ENCODE results near the gene PLD1.

The PLD1 gene

DNA sequence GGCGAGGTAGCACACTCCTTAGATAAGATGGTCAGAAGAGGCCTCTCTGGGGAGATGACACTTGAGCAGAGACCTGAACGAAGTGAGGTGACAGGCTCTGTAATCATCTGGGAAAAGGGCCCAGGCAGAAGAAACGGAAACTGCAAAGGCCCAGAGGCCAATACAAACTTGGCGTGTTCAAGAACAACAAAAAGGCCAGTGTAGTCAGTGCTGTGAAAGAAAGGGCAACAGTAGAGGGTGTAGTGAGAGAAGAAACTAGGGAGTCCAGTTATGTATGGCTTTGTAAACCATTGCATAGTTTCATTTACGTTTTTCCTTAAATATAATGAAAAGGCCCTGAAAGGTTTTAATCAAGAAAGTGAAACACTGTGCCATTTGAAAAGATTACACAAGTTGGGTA lies 31.8 kb downstream of the PLD1 start:
- Histone ChIP-seq H4K5ac (ENCODE audit: low read length) (no peak overlapping the region), H3K27ac (ENCODE audit: low read depth, low read length) (no peak overlapping the region), H2BK15ac (replicated peaks; ENCODE audit: low read depth) (no peak overlapping the region), H3K18ac (ENCODE audit: low read length) (no peak overlapping the region), H3K36me3 (ENCODE audit: control insufficient read depth, insufficient read depth, low read length) (no peaks in the 10 kb centered on the region), H3K9ac (ENCODE audit: low read length) (no peak overlapping the region), H2BK120ac (ENCODE audit: low read depth, low read length) (no peak overlapping the region), H4K8ac (ENCODE audit: low read depth, low read length) (no peak overlapping the region), H2AK5ac (ENCODE audit: low read length) (no peak overlapping the region), H3K4ac (ENCODE audit: low read depth, low read length) (no peak overlapping the region), H3K27me3 (ENCODE audit: insufficient read depth, low read length, poor library complexity) (no peaks in the 10 kb centered on the region), H3K79me1 (ENCODE audit: low read length) (no peaks in the 10 kb centered on the region), H3K4me3 (ENCODE audit: low read length) (no peak overlapping the region), H3K4me1 (ENCODE audit: control insufficient read depth, low read depth, low read length) (no peaks in the 10 kb centered on the region), H3K4me2 (ENCODE audit: low read length) (no peak overlapping the region), H3K23ac (ENCODE audit: low read length) (no peak overlapping the region), H3K79me2 (ENCODE audit: control insufficient read depth, insufficient read depth, low read length) (no peaks in the 10 kb centered on the region), H2BK5ac (ENCODE audit: low read length) (no peak overlapping the region), H3K56ac (ENCODE audit: low read length) (no peak overlapping the region)
- no peak for DNase-seq
- WGBS (ENCODE audit: extremely low coverage, insufficient coverage, low lambda C conversion rate): no CpG with 5 or more reads among the region's 5 CpGs

DNA sequence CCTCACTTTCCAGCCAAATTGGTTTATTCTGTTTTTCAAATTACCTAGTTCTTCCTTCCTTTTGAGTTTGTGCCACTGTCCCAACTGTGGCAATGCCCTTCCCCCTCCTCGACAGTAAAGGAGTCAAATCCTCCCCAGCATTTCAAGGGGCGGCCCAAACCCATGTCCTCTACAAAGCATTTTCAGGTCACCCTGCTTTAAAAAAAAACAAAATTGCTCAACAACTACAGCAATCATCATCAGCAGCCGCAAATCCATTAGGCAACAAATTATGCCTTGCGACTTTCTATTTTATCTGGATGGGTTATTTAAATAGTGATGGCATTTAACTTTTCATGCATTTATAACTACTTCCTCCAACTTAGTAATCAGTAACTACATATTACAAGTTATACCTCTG lies 32.7 kb downstream of the PLD1 start:
- Histone ChIP-seq H3K9ac (ENCODE audit: low read length) (no peak overlapping the region), H3K36me3 (ENCODE audit: control insufficient read depth, insufficient read depth, low read length) (no peaks in the 10 kb centered on the region), H3K27ac (ENCODE audit: low read depth, low read length) (no peak overlapping the region), H3K4me2 (ENCODE audit: low read length) (no peak overlapping the region), H3K79me1 (ENCODE audit: low read length) (no peaks in the 10 kb centered on the region), H3K4me1 (ENCODE audit: control insufficient read depth, low read depth, low read length) (no peaks in the 10 kb centered on the region), H2BK5ac (ENCODE audit: low read length) (no peak overlapping the region), H2BK120ac (ENCODE audit: low read depth, low read length) (no peak overlapping the region), H4K8ac (ENCODE audit: low read depth, low read length) (no peak overlapping the region), H2BK15ac (replicated peaks; ENCODE audit: low read depth) (no peak overlapping the region), H3K18ac (ENCODE audit: low read length) (peak overlapping the region; percentile 39), H3K27me3 (ENCODE audit: insufficient read depth, low read length, poor library complexity) (no peaks in the 10 kb centered on the region), H4K5ac (ENCODE audit: low read length) (no peak overlapping the region), H3K56ac (ENCODE audit: low read length) (no peak overlapping the region), H3K4me3 (ENCODE audit: low read length) (no peak overlapping the region), H3K23ac (ENCODE audit: low read length) (no peak overlapping the region), H2AK5ac (ENCODE audit: low read length) (no peak overlapping the region), H3K4ac (ENCODE audit: low read depth, low read length) (no peak overlapping the region), H3K79me2 (ENCODE audit: control insufficient read depth, insufficient read depth, low read length) (no peaks in the 10 kb centered on the region)
- DNase-seq: no peak
- no CpG with 5 or more reads among the region's 4 CpGs for WGBS (ENCODE audit: extremely low coverage, insufficient coverage, low lambda C conversion rate)

DNA sequence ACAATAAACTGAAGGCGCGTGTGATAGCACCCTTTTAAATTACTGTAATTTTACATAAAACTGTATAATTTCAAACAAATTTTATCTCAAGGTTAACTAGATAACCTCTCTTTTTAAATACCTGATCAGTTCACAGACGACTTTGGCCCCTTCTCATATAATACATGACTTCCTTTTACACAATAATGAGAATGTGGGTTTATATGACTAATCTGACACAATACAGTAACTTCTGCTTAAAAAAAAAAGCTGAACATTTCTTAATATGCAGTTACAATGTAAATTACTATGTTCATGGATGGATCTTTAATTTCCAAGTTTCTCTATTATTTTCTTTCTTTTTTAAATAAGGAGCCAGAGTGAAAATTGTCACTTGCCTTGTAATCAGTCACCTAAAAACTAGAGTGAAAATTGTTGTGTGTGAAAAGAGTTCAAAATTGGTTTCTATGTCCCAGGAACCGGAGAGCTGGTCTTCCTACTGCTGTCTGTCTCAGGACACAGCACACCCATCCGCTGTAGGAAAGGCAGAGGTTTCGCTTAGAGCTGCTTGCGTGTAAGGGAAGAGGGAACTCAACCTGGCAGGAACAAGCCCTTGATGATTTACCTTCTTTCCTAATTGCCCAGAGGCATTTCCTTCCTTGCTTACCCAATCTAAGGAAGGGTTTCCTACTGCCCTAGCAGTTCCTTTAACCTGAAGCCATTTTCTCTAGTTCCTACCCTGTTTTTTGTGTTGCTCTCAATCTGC lies 33.3 kb downstream of the PLD1 start:
- Histone ChIP-seq H3K9ac (ENCODE audit: low read length) (no peak overlapping the region), H3K4me2 (ENCODE audit: low read length) (no peak overlapping the region), H3K4me1 (ENCODE audit: control insufficient read depth, low read depth, low read length) (no peaks in the 10 kb centered on the region), H3K27ac (ENCODE audit: low read depth, low read length) (no peak overlapping the region), H3K4me3 (ENCODE audit: low read length) (no peak overlapping the region), H2BK15ac (replicated peaks; ENCODE audit: low read depth) (no peak overlapping the region), H2AK5ac (ENCODE audit: low read length) (no peak overlapping the region), H3K79me1 (ENCODE audit: low read length) (no peaks in the 10 kb centered on the region), H3K56ac (ENCODE audit: low read length) (no peak overlapping the region), H2BK120ac (ENCODE audit: low read depth, low read length) (no peak overlapping the region), H3K4ac (ENCODE audit: low read depth, low read length) (no peak overlapping the region), H3K79me2 (ENCODE audit: control insufficient read depth, insufficient read depth, low read length) (no peaks in the 10 kb centered on the region), H3K18ac (ENCODE audit: low read length) (peak overlapping the region; percentile 39), H4K8ac (ENCODE audit: low read depth, low read length) (no peak overlapping the region), H3K27me3 (ENCODE audit: insufficient read depth, low read length, poor library complexity) (no peaks in the 10 kb centered on the region), H3K36me3 (ENCODE audit: control insufficient read depth, insufficient read depth, low read length) (no peaks in the 10 kb centered on the region), H4K5ac (ENCODE audit: low read length) (no peak overlapping the region), H3K23ac (ENCODE audit: low read length) (no peak overlapping the region), H2BK5ac (ENCODE audit: low read length) (no peak overlapping the region)
- peak; percentile 40 for DNase-seq
- WGBS (ENCODE audit: extremely low coverage, insufficient coverage, low lambda C conversion rate): no CpG with 5 or more reads among the region's 7 CpGs

DNA sequence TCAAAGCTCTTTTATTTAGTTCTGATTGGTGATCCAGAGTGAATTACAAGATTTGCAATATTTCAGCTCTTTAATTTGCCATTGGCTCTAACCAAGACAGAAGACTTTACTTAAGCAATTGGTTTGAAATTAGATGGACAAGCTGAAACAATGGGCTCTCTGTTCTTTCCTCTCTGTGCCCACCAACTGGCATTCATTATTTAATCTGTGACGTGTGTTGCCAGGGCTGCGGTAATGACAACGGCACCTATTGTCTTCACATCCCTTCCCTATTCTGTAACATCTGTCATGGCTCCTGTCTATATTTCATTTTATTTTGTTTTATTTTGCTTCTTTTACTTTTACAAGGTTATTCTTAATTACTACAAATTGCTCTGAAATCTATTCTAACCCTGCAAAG lies 33.9 kb downstream of the PLD1 start:
- no peaks in the 10 kb centered on the region for H3K36me3 ChIP-seq (ENCODE audit: control insufficient read depth, insufficient read depth, low read length)
- WGBS (ENCODE audit: extremely low coverage, insufficient coverage, low lambda C conversion rate): no CpG with 5 or more reads among the region's 3 CpGs

DNA sequence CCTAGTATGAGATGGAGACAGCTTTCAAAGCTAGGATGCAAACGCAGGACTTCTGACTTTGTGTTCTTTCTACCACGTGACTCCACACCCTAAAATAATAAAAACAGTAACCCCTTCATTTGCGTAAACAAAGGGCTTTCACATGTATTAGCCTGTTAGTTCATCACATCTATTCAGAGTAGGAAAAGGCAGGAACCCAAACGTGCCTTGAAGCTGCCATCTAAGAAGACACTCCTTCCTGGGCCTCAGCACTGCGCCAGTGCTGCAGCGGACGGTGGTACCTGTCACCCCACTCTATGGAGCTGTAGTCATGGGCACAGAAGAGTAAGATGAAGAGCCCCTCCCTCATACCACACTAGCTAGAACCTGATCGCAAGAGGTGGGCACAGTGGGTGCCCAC lies 34.3 kb downstream of the PLD1 start:
- H3K4me1 ChIP-seq (ENCODE audit: control insufficient read depth, low read depth, low read length): no peaks in the 10 kb centered on the region
- no peak overlapping the region for H2BK5ac ChIP-seq (ENCODE audit: low read length)
- no peak overlapping the region for H4K8ac ChIP-seq (ENCODE audit: low read depth, low read length)
- H3K27ac ChIP-seq (ENCODE audit: low read depth, low read length): no peak overlapping the region
- H2BK120ac ChIP-seq (ENCODE audit: low read depth, low read length): no peak overlapping the region
- H3K4me2 ChIP-seq (ENCODE audit: low read length): no peak overlapping the region
- no peaks in the 10 kb centered on the region for H3K36me3 ChIP-seq (ENCODE audit: control insufficient read depth, insufficient read depth, low read length)
- H2AK5ac ChIP-seq (ENCODE audit: low read length): no peak overlapping the region
- DNase-seq: no peak
- H3K4me3 ChIP-seq (ENCODE audit: low read length): no peak overlapping the region
- no peak overlapping the region for H3K4ac ChIP-seq (ENCODE audit: low read depth, low read length)
- H3K27me3 ChIP-seq (ENCODE audit: insufficient read depth, low read length, poor library complexity): no peaks in the 10 kb centered on the region
- H3K56ac ChIP-seq (ENCODE audit: low read length): no peak overlapping the region
- H4K5ac ChIP-seq (ENCODE audit: low read length): no peak overlapping the region
- H3K23ac ChIP-seq (ENCODE audit: low read length): no peak overlapping the region
- no CpG with 5 or more reads among the region's 8 CpGs for WGBS (ENCODE audit: extremely low coverage, insufficient coverage, low lambda C conversion rate)
- no peaks in the 10 kb centered on the region for H3K79me1 ChIP-seq (ENCODE audit: low read length)
- no peak overlapping the region for H3K9ac ChIP-seq (ENCODE audit: low read length)
- H3K18ac ChIP-seq (ENCODE audit: low read length): no peak overlapping the region
- H3K79me2 ChIP-seq (ENCODE audit: control insufficient read depth, insufficient read depth, low read length): no peaks in the 10 kb centered on the region
- no peak overlapping the region for H2BK15ac ChIP-seq (replicated peaks; ENCODE audit: low read depth)

More for the DNA sequence above, 33.9 kb downstream of the PLD1 start:
- H4K8ac ChIP-seq (ENCODE audit: low read depth, low read length): no peak overlapping the region
- H3K27me3 ChIP-seq (ENCODE audit: insufficient read depth, low read length, poor library complexity): no peaks in the 10 kb centered on the region
- H3K4me2 ChIP-seq (ENCODE audit: low read length): no peak overlapping the region
- H3K79me1 ChIP-seq (ENCODE audit: low read length): no peaks in the 10 kb centered on the region
- H3K4me3 ChIP-seq (ENCODE audit: low read length): no peak overlapping the region
- H4K5ac ChIP-seq (ENCODE audit: low read length): no peak overlapping the region
- H3K4me1 ChIP-seq (ENCODE audit: control insufficient read depth, low read depth, low read length): no peaks in the 10 kb centered on the region
- no peak overlapping the region for H3K4ac ChIP-seq (ENCODE audit: low read depth, low read length)
- H3K18ac ChIP-seq (ENCODE audit: low read length): no peak overlapping the region
- H3K27ac ChIP-seq (ENCODE audit: low read depth, low read length): no peak overlapping the region
- H2AK5ac ChIP-seq (ENCODE audit: low read length): no peak overlapping the region
- H3K56ac ChIP-seq (ENCODE audit: low read length): no peak overlapping the region
- H3K23ac ChIP-seq (ENCODE audit: low read length): no peak overlapping the region
- no peak overlapping the region for H3K9ac ChIP-seq (ENCODE audit: low read length)
- DNase-seq: no peak
- no peak overlapping the region for H2BK5ac ChIP-seq (ENCODE audit: low read length)
- H2BK120ac ChIP-seq (ENCODE audit: low read depth, low read length): no peak overlapping the region
- H3K79me2 ChIP-seq (ENCODE audit: control insufficient read depth, insufficient read depth, low read length): no peaks in the 10 kb centered on the region
- H2BK15ac ChIP-seq (replicated peaks; ENCODE audit: low read depth): no peak overlapping the region

DNA sequence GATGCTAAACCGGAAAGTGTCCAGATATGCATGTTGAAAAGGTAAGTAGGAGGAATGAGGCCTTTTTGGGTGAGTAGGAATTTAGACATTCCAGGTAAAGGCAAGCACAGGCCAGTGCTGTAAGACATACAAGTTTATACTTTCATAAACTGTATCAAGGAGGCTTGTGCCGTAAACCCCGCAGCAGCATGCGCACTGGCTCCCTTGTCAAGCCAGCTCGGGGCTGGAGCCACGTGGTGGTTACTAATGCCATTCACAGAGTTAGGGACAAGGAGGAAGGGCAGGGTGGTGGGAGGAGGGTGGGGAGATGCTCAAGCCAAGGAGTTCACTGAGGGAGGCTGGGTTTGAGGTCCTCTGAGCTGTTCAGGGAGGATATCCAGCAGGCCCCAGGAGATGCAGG lies 35.8 kb downstream of the PLD1 start:
- Histone ChIP-seq H2BK5ac (ENCODE audit: low read length) (no peak overlapping the region), H3K79me1 (ENCODE audit: low read length) (no peaks in the 10 kb centered on the region), H2BK120ac (ENCODE audit: low read depth, low read length) (no peak overlapping the region), H3K18ac (ENCODE audit: low read length) (no peak overlapping the region), H3K79me2 (ENCODE audit: control insufficient read depth, insufficient read depth, low read length) (no peaks in the 10 kb centered on the region), H3K4me3 (ENCODE audit: low read length) (no peak overlapping the region), H3K9ac (ENCODE audit: low read length) (no peak overlapping the region), H3K36me3 (ENCODE audit: control insufficient read depth, insufficient read depth, low read length) (no peaks in the 10 kb centered on the region), H3K4me2 (ENCODE audit: low read length) (no peak overlapping the region), H2BK15ac (replicated peaks; ENCODE audit: low read depth) (no peak overlapping the region), H2AK5ac (ENCODE audit: low read length) (no peak overlapping the region), H4K8ac (ENCODE audit: low read depth, low read length) (no peak overlapping the region), H3K4me1 (ENCODE audit: control insufficient read depth, low read depth, low read length) (no peaks in the 10 kb centered on the region), H3K4ac (ENCODE audit: low read depth, low read length) (no peak overlapping the region), H3K56ac (ENCODE audit: low read length) (no peak overlapping the region), H3K27me3 (ENCODE audit: insufficient read depth, low read length, poor library complexity) (no peaks in the 10 kb centered on the region), H3K27ac (ENCODE audit: low read depth, low read length) (no peak overlapping the region), H3K23ac (ENCODE audit: low read length) (no peak overlapping the region), H4K5ac (ENCODE audit: low read length) (no peak overlapping the region)
- no CpG with 5 or more reads among the region's 6 CpGs for whole genome bisulfite sequencing (ENCODE audit: extremely low coverage, insufficient coverage, low lambda C conversion rate)
- DNase-seq: no peak

All from mesendoderm (in vitro differentiated cells).